Neutrophil (primary cell): ENCODE measurements around the gene YWHAH.

ENCODE experiments used
- H3K27ac ChIP-seq: fragments of 200-600 bp; sonication (generic); 2 replicates; pipeline ENCODE4 v1.5.1; 2016; ENCODE audit warnings: mild to moderate bottlenecking, moderate library complexity
- H3K27me3 ChIP-seq: fragments of 200-600 bp; sonication (generic); 2 replicates; pipeline ENCODE4 v1.6.0; 2016; ENCODE audit warnings: mild to moderate bottlenecking
- H3K36me3 ChIP-seq: fragments of 200-600 bp; sonication (generic); 2 replicates; pipeline ENCODE4 v1.5.1; 2017
- H3K4me1 ChIP-seq, 2 experiments: fragments of 200-600 bp in 1 of 2; sonication (generic) in 1 of 2; 1 replicate in 1 of 2; 2 replicates in 1 of 2; pipeline versions ENCODE4 v1.5.1 to v1.6.1; 2013 to 2016; ENCODE audit warnings: low read depth in 1 of 2, low read length in 1 of 2, mild to moderate bottlenecking in 1 of 2, moderate library complexity in 1 of 2; ENCODE audit not compliant: control insufficient read depth in 1 of 2, insufficient read depth in 1 of 2
- H3K4me3 ChIP-seq, 2 experiments: fragments of 200-600 bp in 1 of 2; sonication (generic) in 1 of 2; 1 replicate in 1 of 2; 2 replicates in 1 of 2; pipeline ENCODE4 v1.5.1; 2013 to 2016; ENCODE audit warnings: low read depth in 1 of 2, low read length in 1 of 2, mild to moderate bottlenecking in 1 of 2, moderate library complexity in 1 of 2
- H3K9me3 ChIP-seq: fragments of 200-600 bp; sonication (generic); 2 replicates; pipeline ENCODE4 v1.5.1; 2016
- TF ChIP-seq, protein P1 (sequence below): fragments of 200-600 bp; sonication (generic); IDR thresholded peaks from 2 replicates; pipeline ENCODE4 v1.5.1; 2016; ENCODE audit warnings: antibody characterized with exemption

Gene YWHAH

DNA sequence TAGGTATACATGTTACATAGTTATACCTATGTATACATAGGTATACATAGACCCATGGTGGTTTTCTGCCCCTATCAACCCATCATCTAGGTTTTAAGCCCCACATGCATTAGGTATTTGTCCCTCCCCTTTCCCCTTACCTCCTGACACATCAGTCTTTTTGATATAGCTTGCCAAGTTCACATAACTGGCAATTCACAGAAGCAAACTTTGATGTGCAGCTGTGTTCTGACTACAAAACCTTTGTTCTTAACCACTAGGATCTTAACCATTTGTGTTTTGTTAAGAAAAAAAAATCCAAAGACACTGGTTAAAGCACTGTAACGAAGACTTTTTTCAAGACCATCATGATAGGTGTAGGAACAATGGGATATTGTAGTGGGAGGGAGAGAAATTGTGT is 55.8 kb downstream of the YWHAH start:
- TF ChIP-seq, protein P1, sequence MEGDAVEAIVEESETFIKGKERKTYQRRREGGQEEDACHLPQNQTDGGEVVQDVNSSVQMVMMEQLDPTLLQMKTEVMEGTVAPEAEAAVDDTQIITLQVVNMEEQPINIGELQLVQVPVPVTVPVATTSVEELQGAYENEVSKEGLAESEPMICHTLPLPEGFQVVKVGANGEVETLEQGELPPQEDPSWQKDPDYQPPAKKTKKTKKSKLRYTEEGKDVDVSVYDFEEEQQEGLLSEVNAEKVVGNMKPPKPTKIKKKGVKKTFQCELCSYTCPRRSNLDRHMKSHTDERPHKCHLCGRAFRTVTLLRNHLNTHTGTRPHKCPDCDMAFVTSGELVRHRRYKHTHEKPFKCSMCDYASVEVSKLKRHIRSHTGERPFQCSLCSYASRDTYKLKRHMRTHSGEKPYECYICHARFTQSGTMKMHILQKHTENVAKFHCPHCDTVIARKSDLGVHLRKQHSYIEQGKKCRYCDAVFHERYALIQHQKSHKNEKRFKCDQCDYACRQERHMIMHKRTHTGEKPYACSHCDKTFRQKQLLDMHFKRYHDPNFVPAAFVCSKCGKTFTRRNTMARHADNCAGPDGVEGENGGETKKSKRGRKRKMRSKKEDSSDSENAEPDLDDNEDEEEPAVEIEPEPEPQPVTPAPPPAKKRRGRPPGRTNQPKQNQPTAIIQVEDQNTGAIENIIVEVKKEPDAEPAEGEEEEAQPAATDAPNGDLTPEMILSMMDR = no peak
- H3K9me3 ChIP-seq = no peaks in the 10 kb centered on the region
- H3K4me3 ChIP-seq = no peak overlapping the region
- no peak overlapping the region for H3K27ac ChIP-seq
- no peaks in the 10 kb centered on the region for H3K36me3 ChIP-seq
- no peaks in the 10 kb centered on the region for H3K4me1 ChIP-seq
- peaks cover 18% of the 10 kb centered on the region for H3K27me3 ChIP-seq

DNA sequence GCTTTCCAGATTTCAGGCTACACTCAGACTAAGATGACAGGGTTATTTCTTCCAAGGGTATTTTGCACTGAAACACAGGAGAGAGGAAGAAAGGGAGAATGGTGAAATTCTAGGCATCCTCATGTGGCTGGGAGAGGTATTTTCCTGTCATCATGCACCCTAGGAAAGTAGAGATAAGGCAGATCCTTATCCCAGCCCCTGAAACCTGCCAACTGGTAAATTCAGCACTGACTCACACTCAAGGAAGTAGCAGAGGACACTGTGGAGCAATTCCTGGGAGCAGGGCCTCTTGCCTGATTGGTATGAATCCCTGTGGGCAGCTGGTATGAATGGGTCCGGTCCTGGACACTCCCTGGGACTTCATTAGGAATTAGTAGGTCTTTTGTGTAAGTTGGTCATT is 61.1 kb downstream of the YWHAH start:
- no peak overlapping the region for H3K27ac ChIP-seq
- no peaks in the 10 kb centered on the region for H3K9me3 ChIP-seq
- no peak overlapping the region for H3K4me3 ChIP-seq
- no peaks in the 10 kb centered on the region for H3K4me1 ChIP-seq
- TF ChIP-seq, protein P1 = no peak
- peaks cover 17% of the 10 kb centered on the region for H3K27me3 ChIP-seq
- H3K36me3 ChIP-seq = no peaks in the 10 kb centered on the region
